ENCODE data around the gene RPRD1A. TPM values are rescaled to one million over a fixed set of nuclear protein-coding genes. Genes with fewer than 3 reads are reported as not detected.

Gene RPRD1A
- total RNA-seq, 1 experiment from 2014 or later: 65.1 TPM

- intact Hi-C loops (cut with micrococcal nuclease; ENCODE audit: unreplicated experiment): no loop called here
- Histone ChIP-seq H3K27ac (ENCODE audit: low read depth, low read length, poor library complexity, severe bottlenecking) (no peak overlapping the region), H3K27me3 (replicated peaks; ENCODE audit: insufficient read depth, low read depth, low read length, poor library complexity) (no peaks in the 10 kb centered on the region), H3K4me3 (ENCODE audit: low read depth, low read length, poor library complexity, severe bottlenecking) (no peak overlapping the region), H3K9me3 (ENCODE audit: low read depth, low read length, poor library complexity, severe bottlenecking) (no peaks in the 10 kb centered on the region), H3K36me3 (ENCODE audit: insufficient read depth, low read length, poor library complexity, severe bottlenecking) (no peaks in the 10 kb centered on the region), H3K4me1 (ENCODE audit: insufficient read depth, low read length, poor library complexity, severe bottlenecking) (no peaks in the 10 kb centered on the region)
- BruUV-seq (replicated peaks): no TSS peak
- no peak for DNase-seq (ENCODE audit: low spot score)
- ChIA-PET POLR2A (ENCODE audit: low non-redundant PET) (interaction anchor here (0.6 kb wide), 1 partner anchor 9 kb away, joined by 3 read pairs; no protein-coding TSS in a partner anchor), CTCF (no interaction called here)
- TF ChIP-seq EZH2 (IDR thresholded peaks at IDR 0.05; ENCODE audit: borderline replicate concordance, low read depth, low read length, poor library complexity, severe bottlenecking) (no peak), CTCF (conservative IDR thresholded peaks at IDR 0.05; ENCODE audit: low read depth, low read length) (no peak)
These were observed 60.4 kb downstream of the RPRD1A start for GRCh38 chr18:36006997-36007396.

- H3K36me3 ChIP-seq (ENCODE audit: insufficient read depth, low read length, poor library complexity, severe bottlenecking): no peaks in the 10 kb centered on the region
- ChIA-PET CTCF (no interaction called here), POLR2A (ENCODE audit: low non-redundant PET) (no interaction called here)
- intact Hi-C loops (cut with micrococcal nuclease; ENCODE audit: unreplicated experiment): no loop called here
- TF ChIP-seq CTCF (conservative IDR thresholded peaks at IDR 0.05; ENCODE audit: low read depth, low read length) (no peak), EZH2 (IDR thresholded peaks at IDR 0.05; ENCODE audit: borderline replicate concordance, low read depth, low read length, poor library complexity, severe bottlenecking) (no peak)
- no peak overlapping the region for H3K27ac ChIP-seq (ENCODE audit: low read depth, low read length, poor library complexity, severe bottlenecking)
- H3K4me1 ChIP-seq (ENCODE audit: insufficient read depth, low read length, poor library complexity, severe bottlenecking): no peaks in the 10 kb centered on the region
- no TSS peak for BruUV-seq (replicated peaks)
- H3K9me3 ChIP-seq (ENCODE audit: low read depth, low read length, poor library complexity, severe bottlenecking): no peaks in the 10 kb centered on the region
- no peak overlapping the region for H3K4me3 ChIP-seq (ENCODE audit: low read depth, low read length, poor library complexity, severe bottlenecking)
- DNase-seq (ENCODE audit: low spot score): peak; percentile 7
- H3K27me3 ChIP-seq (replicated peaks; ENCODE audit: insufficient read depth, low read depth, low read length, poor library complexity): no peaks in the 10 kb centered on the region
These were observed 67.4 kb downstream of the RPRD1A start for GRCh38 chr18:35999925-36000324.

GRCh38 chr18:35998967-35999366, 68.4 kb downstream of the RPRD1A start:
- no peaks in the 10 kb centered on the region for H3K4me1 ChIP-seq (ENCODE audit: insufficient read depth, low read length, poor library complexity, severe bottlenecking)
- ChIA-PET CTCF (no interaction called here), POLR2A (ENCODE audit: low non-redundant PET) (interaction anchor here (0.7 kb wide), 1 partner anchor 8 kb away, joined by 3 read pairs; no protein-coding TSS in a partner anchor)
- DNase-seq (ENCODE audit: low spot score): peak; percentile 27
- no peak for TF ChIP-seq EZH2 (IDR thresholded peaks at IDR 0.05; ENCODE audit: borderline replicate concordance, low read depth, low read length, poor library complexity, severe bottlenecking)
- peak; percentile 49 for TF ChIP-seq CTCF (conservative IDR thresholded peaks at IDR 0.05; ENCODE audit: low read depth, low read length)
- H3K27me3 ChIP-seq (replicated peaks; ENCODE audit: insufficient read depth, low read depth, low read length, poor library complexity): no peaks in the 10 kb centered on the region
- BruUV-seq (replicated peaks): no TSS peak
- H3K27ac ChIP-seq (ENCODE audit: low read depth, low read length, poor library complexity, severe bottlenecking): no peak overlapping the region
- no peaks in the 10 kb centered on the region for H3K36me3 ChIP-seq (ENCODE audit: insufficient read depth, low read length, poor library complexity, severe bottlenecking)
- H3K9me3 ChIP-seq (ENCODE audit: low read depth, low read length, poor library complexity, severe bottlenecking): no peaks in the 10 kb centered on the region
- intact Hi-C loops (cut with micrococcal nuclease; ENCODE audit: unreplicated experiment): no loop called here
- H3K4me3 ChIP-seq (ENCODE audit: low read depth, low read length, poor library complexity, severe bottlenecking): no peak overlapping the region

Data from A673 (cell line).